ENCODE results near the gene DACT2.

DNA sequence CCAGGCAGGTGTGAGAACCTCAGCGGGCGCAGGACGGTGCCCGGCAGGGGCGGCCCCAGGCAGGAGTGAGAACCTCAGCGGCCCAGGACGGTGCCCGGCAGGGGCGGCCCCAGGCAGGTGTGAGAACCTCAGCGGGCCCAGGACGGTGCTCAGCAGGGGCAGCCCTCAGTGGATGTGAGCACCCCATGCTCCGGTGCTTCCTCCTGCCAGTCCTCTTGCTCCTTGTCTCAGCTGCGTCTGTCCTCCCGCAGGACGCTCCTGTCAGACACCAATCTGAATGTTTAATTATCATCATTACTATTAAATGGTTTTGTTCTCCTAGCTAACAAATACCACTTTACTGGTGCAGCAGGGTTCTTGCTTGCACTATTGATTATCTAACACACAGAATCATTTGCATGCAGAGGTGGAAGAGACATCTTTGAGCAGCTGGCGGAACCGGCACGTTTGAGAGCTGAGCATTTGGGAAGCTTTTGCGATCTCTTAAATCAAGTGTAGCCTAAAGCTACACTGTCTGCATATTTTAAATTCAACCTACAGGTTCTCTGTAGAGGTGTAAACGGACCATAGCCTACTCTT, 39.4 kb upstream of the DACT2 start:
- TF ChIP-seq, protein P1, sequence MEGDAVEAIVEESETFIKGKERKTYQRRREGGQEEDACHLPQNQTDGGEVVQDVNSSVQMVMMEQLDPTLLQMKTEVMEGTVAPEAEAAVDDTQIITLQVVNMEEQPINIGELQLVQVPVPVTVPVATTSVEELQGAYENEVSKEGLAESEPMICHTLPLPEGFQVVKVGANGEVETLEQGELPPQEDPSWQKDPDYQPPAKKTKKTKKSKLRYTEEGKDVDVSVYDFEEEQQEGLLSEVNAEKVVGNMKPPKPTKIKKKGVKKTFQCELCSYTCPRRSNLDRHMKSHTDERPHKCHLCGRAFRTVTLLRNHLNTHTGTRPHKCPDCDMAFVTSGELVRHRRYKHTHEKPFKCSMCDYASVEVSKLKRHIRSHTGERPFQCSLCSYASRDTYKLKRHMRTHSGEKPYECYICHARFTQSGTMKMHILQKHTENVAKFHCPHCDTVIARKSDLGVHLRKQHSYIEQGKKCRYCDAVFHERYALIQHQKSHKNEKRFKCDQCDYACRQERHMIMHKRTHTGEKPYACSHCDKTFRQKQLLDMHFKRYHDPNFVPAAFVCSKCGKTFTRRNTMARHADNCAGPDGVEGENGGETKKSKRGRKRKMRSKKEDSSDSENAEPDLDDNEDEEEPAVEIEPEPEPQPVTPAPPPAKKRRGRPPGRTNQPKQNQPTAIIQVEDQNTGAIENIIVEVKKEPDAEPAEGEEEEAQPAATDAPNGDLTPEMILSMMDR (IDR thresholded peaks at IDR 0.05): no peak
- TF ChIP-seq ZFX (IDR thresholded peaks at IDR 0.05; ENCODE audit: borderline replicate concordance): no peak
